ENCODE measurements around the gene NBPF12.
"Not testable (repeated sequence)": the region's sequence is repeated elsewhere in the genome, so short reads cannot be mapped to it uniquely, and the experiment has no call there.

Gene NBPF12

DNA sequence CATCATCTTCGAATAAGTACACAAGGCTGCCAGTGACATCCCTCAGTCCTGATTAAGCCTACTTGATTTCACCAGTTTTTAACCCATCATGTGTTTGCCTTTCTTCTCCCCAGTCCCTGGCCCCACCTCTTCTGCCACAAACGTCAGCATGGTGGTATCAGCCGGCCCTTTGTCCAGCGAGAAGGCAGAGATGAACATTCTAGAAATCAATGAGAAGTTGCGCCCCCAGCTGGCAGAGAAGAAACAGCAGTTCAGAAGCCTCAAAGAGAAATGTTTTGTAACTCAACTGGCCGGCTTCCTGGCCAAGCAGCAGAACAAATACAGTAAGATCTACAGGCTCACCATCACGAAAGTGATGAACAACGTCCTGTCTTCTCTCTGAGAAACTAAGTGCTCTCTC is 28.2 kb downstream of the NBPF12 start:
- TF ChIP-seq, protein P1, sequence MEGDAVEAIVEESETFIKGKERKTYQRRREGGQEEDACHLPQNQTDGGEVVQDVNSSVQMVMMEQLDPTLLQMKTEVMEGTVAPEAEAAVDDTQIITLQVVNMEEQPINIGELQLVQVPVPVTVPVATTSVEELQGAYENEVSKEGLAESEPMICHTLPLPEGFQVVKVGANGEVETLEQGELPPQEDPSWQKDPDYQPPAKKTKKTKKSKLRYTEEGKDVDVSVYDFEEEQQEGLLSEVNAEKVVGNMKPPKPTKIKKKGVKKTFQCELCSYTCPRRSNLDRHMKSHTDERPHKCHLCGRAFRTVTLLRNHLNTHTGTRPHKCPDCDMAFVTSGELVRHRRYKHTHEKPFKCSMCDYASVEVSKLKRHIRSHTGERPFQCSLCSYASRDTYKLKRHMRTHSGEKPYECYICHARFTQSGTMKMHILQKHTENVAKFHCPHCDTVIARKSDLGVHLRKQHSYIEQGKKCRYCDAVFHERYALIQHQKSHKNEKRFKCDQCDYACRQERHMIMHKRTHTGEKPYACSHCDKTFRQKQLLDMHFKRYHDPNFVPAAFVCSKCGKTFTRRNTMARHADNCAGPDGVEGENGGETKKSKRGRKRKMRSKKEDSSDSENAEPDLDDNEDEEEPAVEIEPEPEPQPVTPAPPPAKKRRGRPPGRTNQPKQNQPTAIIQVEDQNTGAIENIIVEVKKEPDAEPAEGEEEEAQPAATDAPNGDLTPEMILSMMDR (conservative IDR thresholded peaks at IDR 0.05; ENCODE audit: control insufficient read depth, insufficient read depth, low read depth, low read length): peak; percentile 15
- H3K4me3 ChIP-seq (ENCODE audit: control insufficient read depth, low read depth, low read length): not testable (repeated sequence)
- peak; percentile 21 for DNase-seq (ENCODE audit: low read depth)

DNA sequence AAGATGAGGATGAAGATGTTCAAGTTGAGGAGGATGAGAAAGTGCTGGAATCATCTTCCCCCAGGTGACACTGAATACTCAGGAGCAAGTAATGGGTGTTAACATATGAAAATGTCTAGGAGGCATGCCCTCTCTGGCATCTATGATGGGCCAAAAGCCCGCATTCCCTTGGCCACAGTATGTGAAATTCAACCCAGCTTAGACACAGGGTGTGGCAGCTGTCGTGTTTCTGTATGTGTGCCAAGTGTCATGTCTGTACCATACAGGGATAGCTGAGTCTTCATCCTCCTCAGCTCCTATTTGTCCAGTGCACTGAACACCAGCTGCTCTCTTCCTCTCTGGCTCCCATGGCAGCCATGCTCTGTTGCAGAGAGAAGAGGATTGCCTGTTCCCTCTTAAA is 32.5 kb downstream of the NBPF12 start:
- not testable (repeated sequence) for H3K4me3 ChIP-seq (ENCODE audit: control insufficient read depth, low read depth, low read length); DNase-seq (ENCODE audit: low read depth)

DNA sequence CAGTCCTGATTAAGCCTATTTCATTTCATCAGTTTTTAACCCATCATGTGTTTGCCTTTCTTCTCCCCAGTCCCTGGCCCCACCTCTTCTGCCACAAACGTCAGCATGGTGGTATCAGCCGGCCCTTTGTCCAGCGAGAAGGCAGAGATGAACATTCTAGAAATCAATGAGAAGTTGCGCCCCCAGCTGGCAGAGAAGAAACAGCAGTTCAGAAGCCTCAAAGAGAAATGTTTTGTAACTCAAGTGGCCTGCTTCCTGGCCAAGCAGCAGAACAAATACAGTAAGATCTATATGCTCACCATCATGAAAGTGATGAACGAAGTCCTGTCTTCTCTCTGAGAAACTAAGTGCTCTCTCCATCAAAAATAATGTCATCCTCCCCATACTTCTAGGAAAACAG is 34.6 kb downstream of the NBPF12 start:
- H3K4me3 ChIP-seq (ENCODE audit: control insufficient read depth, low read depth, low read length); DNase-seq (ENCODE audit: low read depth): not testable (repeated sequence)

DNA sequence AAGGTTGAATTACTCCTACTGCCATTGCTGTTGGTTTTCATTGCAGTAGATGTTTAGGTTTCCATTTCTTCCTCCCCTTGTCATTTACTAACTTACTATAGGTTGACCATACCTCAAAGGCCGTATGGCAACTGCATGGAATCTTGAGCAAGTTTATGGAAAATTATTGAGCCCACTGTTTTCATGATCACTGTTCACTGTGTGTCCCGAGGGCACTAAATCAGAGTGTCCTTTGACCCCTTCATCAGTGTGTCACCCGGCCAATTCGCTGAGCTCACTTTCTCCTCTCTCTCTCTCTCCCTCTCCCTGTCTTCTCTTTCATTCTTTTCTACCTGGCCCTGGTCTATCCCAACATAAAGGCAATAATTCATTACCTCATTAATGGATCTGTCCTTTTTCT is 47.7 kb downstream of the NBPF12 start:
- H3K4me3 ChIP-seq (ENCODE audit: control insufficient read depth, low read depth, low read length); DNase-seq (ENCODE audit: low read depth): not testable (repeated sequence)

DNA sequence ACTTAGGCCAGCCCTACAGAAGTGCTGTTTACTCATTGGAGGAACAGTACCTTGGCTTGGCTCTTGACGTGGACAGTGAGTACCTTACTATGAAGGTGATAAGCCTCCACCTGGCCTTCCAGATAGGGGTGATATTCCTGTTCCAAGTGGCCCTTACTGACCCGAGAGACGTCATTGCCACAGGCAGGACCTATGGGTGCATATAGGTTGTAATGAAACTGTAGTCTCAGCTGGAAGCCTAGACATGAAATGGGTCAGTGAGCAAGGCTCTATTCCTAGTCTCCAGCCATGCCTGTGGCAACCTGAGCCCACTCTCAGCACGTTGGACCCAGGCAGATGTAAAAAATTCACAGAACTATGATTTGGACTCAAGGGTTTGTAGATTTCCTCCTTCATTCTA is 48.3 kb downstream of the NBPF12 start:
- not testable (repeated sequence) for H3K4me3 ChIP-seq (ENCODE audit: control insufficient read depth, low read depth, low read length); DNase-seq (ENCODE audit: low read depth)

DNA sequence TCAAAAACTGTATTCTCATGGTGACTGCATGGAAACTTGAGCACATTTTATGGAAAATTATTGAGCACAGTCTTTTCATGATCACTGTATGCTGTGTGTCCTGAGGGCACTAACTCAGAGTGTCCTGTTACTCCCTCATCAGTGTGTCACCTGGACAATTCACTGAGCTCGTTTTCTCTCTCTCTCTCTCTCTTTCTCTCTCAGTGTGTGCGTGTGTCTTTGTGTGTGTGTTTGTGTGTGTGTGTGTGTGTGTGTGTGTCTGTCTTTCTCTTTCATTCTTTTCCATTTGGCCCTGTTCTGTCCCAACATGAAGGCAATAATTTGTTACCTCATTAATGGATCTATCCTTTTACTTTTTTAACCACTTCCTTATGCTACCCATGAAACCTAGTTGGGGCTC is 49.4 kb downstream of the NBPF12 start:
- not testable (repeated sequence) for DNase-seq (ENCODE audit: low read depth)

DNA sequence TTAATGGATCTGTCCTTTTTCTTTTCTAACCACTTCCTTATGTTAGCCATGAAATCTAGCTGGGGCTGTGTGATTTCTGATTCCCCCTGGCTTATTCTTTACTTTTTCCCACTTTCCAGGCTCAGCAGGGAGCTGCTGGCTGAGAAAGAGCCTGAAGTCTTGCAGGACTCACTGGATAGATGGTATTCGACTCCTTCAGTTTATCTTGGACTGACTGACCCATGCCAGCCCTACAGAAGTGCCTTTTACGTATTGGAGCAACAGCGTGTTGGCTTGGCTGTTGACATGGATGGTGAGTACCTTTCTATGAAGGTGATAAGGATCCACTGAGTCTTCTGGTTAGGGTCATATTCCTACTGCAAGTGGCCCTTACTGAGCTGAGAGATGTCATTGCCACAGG is 51.3 kb downstream of the NBPF12 start:
- not testable (repeated sequence) for H3K4me3 ChIP-seq (ENCODE audit: control insufficient read depth, low read depth, low read length); DNase-seq (ENCODE audit: low read depth)

More for the DNA sequence above, 49.4 kb downstream of the NBPF12 start:
- not testable (repeated sequence) for H3K4me3 ChIP-seq (ENCODE audit: control insufficient read depth, low read depth, low read length)

DNA sequence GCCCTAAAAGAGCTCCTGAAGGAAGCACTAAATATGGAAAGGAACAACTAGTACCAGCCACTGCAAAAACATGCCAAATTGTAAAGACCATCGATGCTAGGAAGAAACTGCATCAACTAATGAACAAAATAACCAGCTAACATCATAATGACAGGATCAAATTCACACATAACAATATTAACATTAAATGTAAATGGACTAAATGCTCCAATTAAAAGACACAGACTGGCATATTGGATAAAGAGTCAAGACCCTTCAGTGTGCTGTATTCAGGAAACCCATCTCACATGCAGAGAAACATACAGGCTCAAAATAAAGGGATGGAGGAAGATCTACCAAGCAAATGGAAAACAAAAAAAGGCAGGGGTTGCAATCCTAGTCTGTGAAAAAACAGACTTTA is 70.4 kb downstream of the NBPF12 start:
- not testable (repeated sequence) for H3K4me3 ChIP-seq (ENCODE audit: control insufficient read depth, low read depth, low read length); DNase-seq (ENCODE audit: low read depth)

DNA sequence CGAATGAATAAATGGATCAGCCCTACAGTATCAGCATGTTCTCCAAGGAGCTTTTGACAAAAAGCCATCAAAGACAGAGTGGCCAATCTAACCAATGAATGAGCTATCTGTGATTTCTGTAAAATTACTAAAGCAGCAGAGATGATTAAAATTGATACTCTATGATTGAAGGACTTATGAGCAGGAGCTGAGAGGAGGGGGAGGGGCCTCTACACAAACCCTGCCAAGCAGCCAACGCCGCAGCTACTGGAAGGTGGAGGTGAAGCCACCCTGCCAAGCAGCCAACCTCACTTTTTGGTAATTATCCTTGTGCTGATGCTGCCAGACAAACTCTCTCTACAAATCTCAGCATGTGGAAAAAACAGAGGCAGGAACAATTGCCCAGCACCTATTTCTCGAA is 88.9 kb downstream of the NBPF12 start:
- not testable (repeated sequence) for H3K4me3 ChIP-seq (ENCODE audit: control insufficient read depth, low read depth, low read length); DNase-seq (ENCODE audit: low read depth)

DNA sequence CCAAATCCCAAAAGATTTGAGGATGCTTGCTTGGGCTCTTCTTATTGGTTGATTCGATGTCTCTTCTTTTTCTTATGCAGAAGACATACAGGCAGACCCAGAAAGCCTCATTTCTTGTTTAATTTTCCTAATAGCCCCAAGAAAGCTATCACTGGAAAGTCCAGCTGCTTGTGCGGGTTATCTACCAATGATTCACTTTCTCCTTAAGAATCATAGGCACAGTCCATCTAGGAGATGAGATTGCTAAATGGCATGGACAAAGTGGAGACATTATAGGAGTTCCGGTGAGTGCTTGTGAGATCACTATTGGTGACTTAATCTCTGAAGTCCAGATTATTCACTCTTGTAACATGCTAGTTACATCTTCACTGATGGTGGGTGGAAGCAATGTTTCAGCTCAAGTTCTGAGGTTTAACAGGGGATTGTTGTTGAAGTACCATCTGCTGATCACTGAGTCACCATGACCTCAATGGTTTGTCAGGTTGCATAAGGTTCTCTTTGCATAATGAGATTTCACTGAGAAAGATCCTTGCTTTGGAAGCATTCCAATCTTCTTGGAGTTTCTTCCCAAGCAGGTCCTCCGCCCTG is 92.0 kb downstream of the NBPF12 start:
- peak; percentile 88 for DNase-seq (ENCODE audit: low read depth)
- not testable (repeated sequence) for H3K4me3 ChIP-seq (ENCODE audit: control insufficient read depth, low read depth, low read length)

DNA sequence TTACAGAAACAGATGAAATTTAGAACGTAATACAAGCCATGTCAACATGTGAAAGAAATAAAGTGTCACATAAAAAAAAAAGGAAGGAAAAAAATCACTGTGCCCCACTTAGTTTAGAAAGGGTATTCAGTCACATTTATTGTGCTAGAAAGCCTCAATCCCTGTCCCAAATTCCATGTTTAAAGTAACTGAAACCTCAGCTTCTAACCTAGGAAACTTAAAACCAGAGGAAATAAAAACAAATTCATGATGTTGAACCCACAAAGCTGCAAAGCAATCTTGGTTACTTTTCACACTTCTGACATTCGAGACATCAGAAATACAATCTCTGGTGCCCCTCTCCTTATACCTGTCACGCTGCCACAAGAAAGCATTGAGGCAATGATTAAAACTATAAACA is 101.8 kb downstream of the NBPF12 start:
- TF ChIP-seq, protein P1 (conservative IDR thresholded peaks at IDR 0.05; ENCODE audit: control insufficient read depth, insufficient read depth, low read depth, low read length): no peak

DNA sequence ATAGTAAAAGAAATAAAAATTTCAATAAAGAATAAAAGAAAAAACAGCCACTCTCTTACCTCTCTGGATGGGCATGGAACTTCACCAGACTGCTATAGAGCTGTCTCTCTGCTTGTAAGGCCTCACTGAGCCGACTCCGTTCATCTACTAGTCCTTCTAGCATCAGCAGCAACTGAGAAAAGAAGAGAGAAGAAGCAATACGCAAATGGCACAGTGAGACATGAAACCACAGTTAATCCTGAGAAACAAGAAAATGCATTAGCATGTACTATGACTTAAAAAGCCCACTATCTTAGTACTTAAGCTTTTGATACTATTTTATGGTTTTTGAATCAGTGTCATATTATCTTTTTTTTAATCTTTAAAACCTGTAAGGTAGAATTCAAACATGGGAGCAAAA is 104.8 kb downstream of the NBPF12 start:
- not testable (repeated sequence) for H3K4me3 ChIP-seq (ENCODE audit: control insufficient read depth, low read depth, low read length); DNase-seq (ENCODE audit: low read depth)

More for the DNA sequence above, 101.8 kb downstream of the NBPF12 start:
- no peak overlapping the region for H3K4me3 ChIP-seq (ENCODE audit: control insufficient read depth, low read depth, low read length)
- no peak for DNase-seq (ENCODE audit: low read depth)

DNA sequence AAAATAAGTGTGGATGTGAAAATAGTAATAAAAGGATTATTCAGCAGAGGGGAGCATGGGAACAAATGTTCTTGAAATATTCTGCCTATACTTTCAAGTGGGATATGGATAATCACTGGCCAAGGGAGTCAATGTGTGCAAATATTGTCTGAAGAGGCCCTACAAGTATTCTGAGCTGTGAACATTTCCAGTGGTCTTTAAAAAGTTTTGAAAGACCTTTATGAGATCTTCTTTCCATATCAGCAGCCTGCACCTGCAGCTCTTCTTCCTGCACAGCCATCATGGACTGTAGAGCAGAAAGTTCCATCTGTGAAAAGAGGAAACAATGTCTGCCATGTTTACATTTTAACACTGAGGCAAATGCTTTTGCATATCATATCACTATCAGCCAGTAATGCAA is 106.4 kb downstream of the NBPF12 start:
- not testable (repeated sequence) for H3K4me3 ChIP-seq (ENCODE audit: control insufficient read depth, low read depth, low read length); DNase-seq (ENCODE audit: low read depth)
